Transverse colon (tissue), 3 donors: Measurements from ENCODE around the gene AQR.

ENCODE experiments used
- POLR2A ChIP-seq: fragments of 450-650 bp; IDR thresholded peaks from one replicate; pipeline ENCODE4 v1.6.1; 2016; ENCODE audit warnings: antibody characterized with exemption, mild to moderate bottlenecking, moderate library complexity
- TF ChIP-seq, protein P1 (sequence below), 5 experiments: fragments of 200-600 bp in 3 of 5; fragments of 450-650 bp in 2 of 5; sonication (generic) in 3 of 5; IDR thresholded peaks; 1 replicate in 2 of 5; 2 replicates in 3 of 5; pipeline ENCODE4 v1.5.1; 2016 to 2017; ENCODE audit warnings: antibody characterized with exemption in 5 of 5, inconsistent platforms in 3 of 5, mild to moderate bottlenecking in 2 of 5, moderate library complexity in 1 of 5

DNA sequence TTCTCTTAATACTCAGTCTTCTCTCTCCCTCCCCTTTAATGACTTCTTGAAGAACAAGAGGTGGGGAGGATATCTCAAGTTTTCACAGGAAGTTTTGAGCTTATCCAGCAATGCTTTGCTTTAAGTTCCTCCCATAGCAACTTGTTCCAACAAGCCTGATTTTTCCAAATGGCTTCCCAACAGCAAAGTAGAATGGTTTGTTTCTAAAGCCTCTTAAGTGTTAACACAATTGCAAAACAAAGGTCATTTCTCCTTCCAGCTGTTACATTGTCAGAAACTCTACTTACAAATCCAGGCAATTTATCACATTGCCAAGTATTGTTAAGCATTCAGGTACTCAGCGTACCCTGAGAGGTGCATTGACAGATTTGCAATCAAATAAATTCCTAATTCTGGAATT, 25.4 kb upstream of the AQR start:
- TF ChIP-seq, protein P1, sequence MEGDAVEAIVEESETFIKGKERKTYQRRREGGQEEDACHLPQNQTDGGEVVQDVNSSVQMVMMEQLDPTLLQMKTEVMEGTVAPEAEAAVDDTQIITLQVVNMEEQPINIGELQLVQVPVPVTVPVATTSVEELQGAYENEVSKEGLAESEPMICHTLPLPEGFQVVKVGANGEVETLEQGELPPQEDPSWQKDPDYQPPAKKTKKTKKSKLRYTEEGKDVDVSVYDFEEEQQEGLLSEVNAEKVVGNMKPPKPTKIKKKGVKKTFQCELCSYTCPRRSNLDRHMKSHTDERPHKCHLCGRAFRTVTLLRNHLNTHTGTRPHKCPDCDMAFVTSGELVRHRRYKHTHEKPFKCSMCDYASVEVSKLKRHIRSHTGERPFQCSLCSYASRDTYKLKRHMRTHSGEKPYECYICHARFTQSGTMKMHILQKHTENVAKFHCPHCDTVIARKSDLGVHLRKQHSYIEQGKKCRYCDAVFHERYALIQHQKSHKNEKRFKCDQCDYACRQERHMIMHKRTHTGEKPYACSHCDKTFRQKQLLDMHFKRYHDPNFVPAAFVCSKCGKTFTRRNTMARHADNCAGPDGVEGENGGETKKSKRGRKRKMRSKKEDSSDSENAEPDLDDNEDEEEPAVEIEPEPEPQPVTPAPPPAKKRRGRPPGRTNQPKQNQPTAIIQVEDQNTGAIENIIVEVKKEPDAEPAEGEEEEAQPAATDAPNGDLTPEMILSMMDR (IDR thresholded peaks at IDR 0.05): no peak
- no peak for TF ChIP-seq POLR2A
